H1 (cell line): Measurements from ENCODE around the gene HMCN1. TPM values are rescaled to one million over a fixed set of nuclear protein-coding genes. Genes with fewer than 3 reads are reported as not detected.

Experiments used
- CTCF ChIA-PET: fragments of 300-600 bp; sonication (Branson Sonifier 250); formaldehyde crosslinking; loops from one replicate; lab custom pipeline; 2021; ENCODE audit not compliant: partially characterized antibody; lab: Charles Lee
- POLR2A ChIA-PET: fragments of 300-600 bp; sonication (Branson Sonifier 250); formaldehyde crosslinking; loops from one replicate; lab custom pipeline; 2021; ENCODE audit warnings: inconsistent platforms; ENCODE audit not compliant: partially characterized antibody; lab: Charles Lee
- DNase-seq, 2 experiments: peaks; one replicate each; pipeline versions ENCODE4 v3.0.0 to v3.0.0-alpha.2; 2010 to 2022; ENCODE audit warnings: low spot score in 2 of 2, low read depth in 1 of 2, mixed read lengths in 1 of 2
- FAIRE-seq: peaks from 2 replicates; lab custom pipeline; 2011; peaks lifted over from hg19 to GRCh38; lab: Jason Lieb, UNC
- H2AFZ ChIP-seq: 2 replicates; pipeline ENCODE4 v1.8.1; 2012; ENCODE audit warnings: low read length, inconsistent platforms
- H2AK5ac ChIP-seq: 2 replicates; pipeline ENCODE4 v1.6.1; 2013; ENCODE audit warnings: low read depth, low read length
- H2BK120ac ChIP-seq: replicated peaks from 2 replicates; pipeline ENCODE3; 2013; ENCODE audit warnings: low read depth, low read length, inconsistent platforms
- H2BK12ac ChIP-seq: 2 replicates; pipeline ENCODE4 v1.6.1; 2013; ENCODE audit warnings: low read depth, low read length
- H2BK15ac ChIP-seq: 2 replicates; pipeline ENCODE4 v1.6.1; 2013; ENCODE audit warnings: low read length
- H2BK20ac ChIP-seq: 2 replicates; pipeline ENCODE4 v1.6.1; 2013; ENCODE audit warnings: low read length
- H2BK5ac ChIP-seq: 2 replicates; pipeline ENCODE4 v1.6.1; 2013; ENCODE audit warnings: low read depth, low read length
- H3K14ac ChIP-seq: 2 replicates; pipeline ENCODE4 v1.6.1; 2013; ENCODE audit warnings: inconsistent platforms; ENCODE audit not compliant: insufficient read length
- H3K18ac ChIP-seq: 2 replicates; pipeline ENCODE4 v1.6.1; 2013; ENCODE audit warnings: low read length; ENCODE audit errors: extremely low read depth
- H3K23ac ChIP-seq: 2 replicates; pipeline ENCODE4 v1.6.1; 2013; ENCODE audit warnings: inconsistent platforms; ENCODE audit not compliant: insufficient read length
- H3K23me2 ChIP-seq: 2 replicates; pipeline ENCODE4 v1.6.1; 2013; ENCODE audit warnings: low read depth, low read length
- H3K27ac ChIP-seq: 2 replicates; pipeline ENCODE4 v1.6.1; 2011; ENCODE audit warnings: low read depth, low read length, inconsistent platforms
- H3K27me3 ChIP-seq, 4 experiments: replicated peaks in 1 of 4; 1 replicate in 1 of 4; 2 replicates in 3 of 4; pipeline versions ENCODE4 v1.6.1 to v1.8.1; 2011 to 2013; ENCODE audit warnings: low read length in 3 of 4, mild to moderate bottlenecking in 3 of 4, inconsistent platforms in 2 of 4, mixed read lengths in 2 of 4, moderate library complexity in 1 of 4; ENCODE audit not compliant: control insufficient read depth in 3 of 4, insufficient read depth in 3 of 4; ENCODE audit errors: extremely low read depth in 1 of 4
- H3K36me3 ChIP-seq, 4 experiments: 2 replicates each; pipeline versions ENCODE4 v1.6.1 to v1.8.1; 2011 to 2013; ENCODE audit warnings: mild to moderate bottlenecking in 4 of 4, low read length in 3 of 4, moderate library complexity in 2 of 4, control low read depth in 1 of 4, inconsistent platforms in 1 of 4; ENCODE audit not compliant: insufficient read depth in 4 of 4, control insufficient read depth in 2 of 4
- H3K4ac ChIP-seq: replicated peaks from 2 replicates; pipeline ENCODE3; 2013; ENCODE audit warnings: low read length, low read depth, mixed read lengths, inconsistent platforms; ENCODE audit not compliant: insufficient read length
- H3K4me1 ChIP-seq, 4 experiments: replicated peaks in 1 of 4; 1 replicate in 1 of 4; 2 replicates in 3 of 4; pipeline versions ENCODE4 v1.6.1 to v1.8.1; 2011 to 2013; ENCODE audit warnings: low read length in 3 of 4, inconsistent platforms in 2 of 4, mixed read lengths in 1 of 4; ENCODE audit not compliant: insufficient read depth in 4 of 4, control insufficient read depth in 3 of 4
- H3K4me2 ChIP-seq, 2 experiments: 2 replicates each; pipeline versions ENCODE4 v1.6.1 to v1.8.1; 2011 to 2013; ENCODE audit warnings: low read depth in 2 of 2, low read length in 2 of 2, control low read depth in 1 of 2, inconsistent platforms in 1 of 2, mild to moderate bottlenecking in 1 of 2; ENCODE audit not compliant: insufficient read depth in 1 of 2
- H3K4me3 ChIP-seq, 4 experiments: fragments of 200-600, 300-600 bp in 1 of 4; sonication (generic), shearing (Covaris generic), sonication (Bioruptor Twin) in 1 of 4; 2 replicates each; pipeline versions ENCODE4 v1.5.1 to v1.8.1; 2011 to 2016; ENCODE audit warnings: low read length in 4 of 4, low read depth in 3 of 4, control low read depth in 2 of 4, inconsistent platforms in 2 of 4, mild to moderate bottlenecking in 2 of 4, mixed read lengths in 1 of 4, moderate library complexity in 1 of 4; ENCODE audit not compliant: insufficient read depth in 2 of 4; ENCODE audit errors: extremely low read depth in 1 of 4
- H3K56ac ChIP-seq: replicated peaks from 2 replicates; pipeline ENCODE3; 2013; ENCODE audit warnings: low read depth, mild to moderate bottlenecking, mixed read lengths, low read length, inconsistent platforms; ENCODE audit not compliant: insufficient read length
- H3K79me1 ChIP-seq: 2 replicates; pipeline ENCODE4 v1.6.1; 2013; ENCODE audit warnings: low read depth, low read length, control low read depth
- H3K79me2 ChIP-seq, 2 experiments: 2 replicates each; pipeline versions ENCODE4 v1.6.1 to v1.8.1; 2012 to 2013; ENCODE audit warnings: low read length in 2 of 2, mild to moderate bottlenecking in 2 of 2, inconsistent platforms in 1 of 2; ENCODE audit not compliant: insufficient read depth in 2 of 2, control insufficient read depth in 1 of 2
- H3K9ac ChIP-seq, 4 experiments: replicated peaks in 1 of 4; 1 replicate in 1 of 4; 2 replicates in 3 of 4; pipeline versions ENCODE4 v1.6.1 to v1.8.1; 2011 to 2013; ENCODE audit warnings: low read depth in 3 of 4, low read length in 3 of 4, control low read depth in 2 of 4, mild to moderate bottlenecking in 2 of 4, moderate library complexity in 2 of 4, inconsistent platforms in 1 of 4; ENCODE audit errors: extremely low read depth in 1 of 4
- H3K9me3 ChIP-seq, 2 experiments: 2 replicates each; pipeline versions ENCODE4 v1.6.1 to v1.8.1; 2012 to 2013; ENCODE audit warnings: mild to moderate bottlenecking in 2 of 2, moderate library complexity in 2 of 2, control low read depth in 1 of 2, inconsistent platforms in 1 of 2, low read depth in 1 of 2, low read length in 1 of 2, mixed read lengths in 1 of 2; ENCODE audit not compliant: insufficient read depth in 2 of 2
- H4K20me1 ChIP-seq, 2 experiments: replicated peaks in 1 of 2; 2 replicates each; pipeline versions ENCODE3 to v1.8.1; 2011 to 2013; ENCODE audit warnings: inconsistent platforms in 2 of 2, low read length in 2 of 2, mild to moderate bottlenecking in 1 of 2; ENCODE audit not compliant: insufficient read depth in 2 of 2, control insufficient read depth in 1 of 2
- H4K5ac ChIP-seq: 2 replicates; pipeline ENCODE4 v1.6.1; 2013; ENCODE audit warnings: low read length, low read depth, mixed read lengths, inconsistent platforms; ENCODE audit not compliant: insufficient read length
- H4K8ac ChIP-seq: 2 replicates; pipeline ENCODE4 v1.8.0; 2013; ENCODE audit warnings: mild to moderate bottlenecking, moderate library complexity, low read length, inconsistent platforms; ENCODE audit not compliant: insufficient read depth; ENCODE audit errors: extremely low read depth
- H4K91ac ChIP-seq: replicated peaks from 2 replicates; pipeline ENCODE3; 2013; ENCODE audit warnings: low read length, mixed read lengths, inconsistent platforms; ENCODE audit not compliant: insufficient read length
- WGBS, 2 experiments: shearing (Covaris generic) in 1 of 2; methylation state at CpG; one replicate each; pipeline versions ENCODE4 v1.1.6 to v1.1.7; 2013 to 2015; ENCODE audit warnings: low lambda C conversion rate in 2 of 2, mixed read lengths in 2 of 2, inconsistent platforms in 1 of 2, low coverage in 1 of 2, missing lambda C conversion rate in 1 of 2; ENCODE audit not compliant: insufficient replicate concordance in 2 of 2, insufficient coverage in 1 of 2, insufficient read length in 1 of 2; ENCODE audit errors: extremely low coverage in 1 of 2, missing lambda C conversion rate in 1 of 2; 5-methylcytosine and 5-hydroxymethylcytosine counted together
- polyA plus RNA-seq, 7 experiments: library from polyadenylated mRNA; depleted of rRNA in 3 of 7; stranded (reverse) in 5 of 7; unstranded in 2 of 7; fragments of >200 nt in 5 of 7; fragments of 200-250 nt in 2 of 7; gene quantifications; 1 replicate in 5 of 7; 2 replicates in 1 of 7; 4 replicates in 1 of 7; pipeline versions ENCODE4 v1.2.1 to v1.2.3, GENCODE V29; 2011 to 2013; ENCODE audit warnings: missing spikeins in 2 of 7, mixed read lengths in 2 of 7
- total RNA-seq: library from RNA; stranded (reverse); fragmentation: NEBNext Ultra II Directional; extraction: Animal tissue kit (Norgen Biotek cat#: 25700); gene quantifications from 2 replicates; pipeline ENCODE4 v1.2.1, GENCODE V29; 2021
- TF ChIP-seq, protein P1 (sequence below): IDR thresholded peaks from 2 replicates; pipeline ENCODE4 v1.6.1; 2011; ENCODE audit warnings: low read depth, mild to moderate bottlenecking, low read length; ENCODE audit not compliant: insufficient read depth

Gene HMCN1
- total and polyA plus RNA-seq, 2 of the 8 experiments (the other 6 are each of a cell fraction or from before 2014, with no cell fraction given), result 13.8 to 14.6 TPM

DNA sequence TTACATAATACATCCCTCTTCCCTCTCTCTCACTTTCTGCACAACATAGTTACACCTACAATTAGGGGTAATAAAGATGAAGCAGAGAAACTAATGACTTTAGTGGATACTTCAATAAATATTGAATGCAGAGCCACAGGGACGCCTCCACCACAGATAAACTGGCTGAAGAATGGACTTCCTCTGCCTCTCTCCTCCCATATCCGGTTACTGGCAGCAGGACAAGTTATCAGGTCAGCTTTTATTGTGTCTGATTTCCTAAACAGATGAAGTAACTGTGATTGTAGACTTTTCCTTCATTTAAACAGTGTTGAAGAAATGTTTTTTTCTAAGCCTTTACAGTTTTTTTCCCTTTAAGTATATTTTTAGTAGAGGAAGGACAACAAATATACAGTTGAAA lies 359.2 kb downstream of the HMCN1 start:
- ChIA-PET POLR2A (no interaction called here), CTCF (interaction anchor here (1.5 kb wide), 1 partner anchor 374 kb away, joined by 3 read pairs; no protein-coding TSS in a partner anchor)
- Histone ChIP-seq H4K5ac (no peak overlapping the region), H3K27me3 (no peaks in the 10 kb centered on the region), H3K23ac (no peak overlapping the region), H4K20me1 (no peaks in the 10 kb centered on the region), H3K4me1 (no peaks in the 10 kb centered on the region), H4K8ac (no peak overlapping the region), H2AK5ac (no peak overlapping the region), H2AFZ (no peak overlapping the region), H3K23me2 (no peaks in the 10 kb centered on the region), H3K4me3 (no peak overlapping the region), H3K14ac (no peak overlapping the region), H2BK5ac (no peak overlapping the region), H3K18ac (no peak overlapping the region), H3K9ac (no peak overlapping the region), H3K56ac (no peak overlapping the region), H3K4ac (no peak overlapping the region), H2BK20ac (no peak overlapping the region), H2BK15ac (no peak overlapping the region), H3K9me3 (no peaks in the 10 kb centered on the region), H3K27ac (no peak overlapping the region), H3K4me2 (no peak overlapping the region), H3K79me1 (no peaks in the 10 kb centered on the region), H2BK120ac (no peak overlapping the region), H3K79me2 (no peaks in the 10 kb centered on the region), H3K36me3 (no peaks in the 10 kb centered on the region), H2BK12ac (no peak overlapping the region), H4K91ac (no peak overlapping the region)
- DNase-seq (no peak), FAIRE-seq (no peak)
- 85% methylated on average over 2 of the region's 2 CpGs; no CpG with 5 or more reads in 1 of the 2 experiments for WGBS, 2 experiments
- TF ChIP-seq, protein P1, sequence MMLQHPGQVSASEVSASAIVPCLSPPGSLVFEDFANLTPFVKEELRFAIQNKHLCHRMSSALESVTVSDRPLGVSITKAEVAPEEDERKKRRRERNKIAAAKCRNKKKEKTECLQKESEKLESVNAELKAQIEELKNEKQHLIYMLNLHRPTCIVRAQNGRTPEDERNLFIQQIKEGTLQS, result no peak
